Prostate gland (tissue), 2 donors: ENCODE results near the gene STRN4.

Source experiments
- CTCF ChIP-seq, 4 experiments: fragments of 200-600 bp in 2 of 4; fragments of 450-650 bp in 2 of 4; sonication (generic) in 2 of 4; IDR thresholded peaks; 1 replicate in 3 of 4; 2 replicates in 1 of 4; pipeline ENCODE4 v1.5.1; 2016 to 2019; ENCODE audit warnings: antibody characterized with exemption in 4 of 4, mild to moderate bottlenecking in 2 of 4, moderate library complexity in 2 of 4
- POLR2A ChIP-seq: fragments of 450-650 bp; IDR thresholded peaks from one replicate; pipeline ENCODE4 v1.6.1; 2016; ENCODE audit warnings: antibody characterized with exemption, mild to moderate bottlenecking

DNA sequence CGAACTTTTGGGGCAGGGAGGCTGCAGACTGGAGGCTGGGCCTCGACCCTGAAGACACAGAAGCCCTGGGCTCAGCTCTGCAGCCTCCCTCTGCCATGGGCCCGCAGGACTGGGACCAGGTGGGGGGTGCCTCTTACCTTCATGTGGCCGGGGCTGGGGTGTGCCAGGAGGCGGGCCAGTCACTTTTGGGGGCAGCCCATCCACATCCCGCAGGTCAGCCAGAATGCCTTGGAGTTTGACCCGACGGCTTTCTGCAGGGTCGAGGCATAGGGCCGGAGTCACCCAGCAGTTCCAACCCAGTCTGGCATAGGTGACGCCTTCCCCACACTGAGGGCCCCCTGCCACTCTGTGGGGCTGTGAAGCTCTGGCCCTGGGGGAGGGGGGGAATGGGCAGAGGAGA is 18.5 kb downstream of the STRN4 start:
- TF ChIP-seq CTCF (IDR thresholded peaks at IDR 0.05): no peak
- no peak for TF ChIP-seq POLR2A
